Activated CD4-positive, alpha-beta T cell treated with anti-CD3 and anti-CD28 coated beads, Interleukin-10, Interleukin-2, amounts not matched to agents 100 ng/mL and 50 ng/mL, durations not matched to agents 16 hours and 8 hours (primary cell): ENCODE data around the gene AMH.

ENCODE experiments used
- DNase-seq: peaks from one replicate; pipeline ENCODE4 v3.0.0-alpha.2; 2020

AMH gene

GRCh38 chr19:2251106-2252054 lies 2.3 kb downstream of the AMH start:
- DNase-seq: no peak

DNA sequence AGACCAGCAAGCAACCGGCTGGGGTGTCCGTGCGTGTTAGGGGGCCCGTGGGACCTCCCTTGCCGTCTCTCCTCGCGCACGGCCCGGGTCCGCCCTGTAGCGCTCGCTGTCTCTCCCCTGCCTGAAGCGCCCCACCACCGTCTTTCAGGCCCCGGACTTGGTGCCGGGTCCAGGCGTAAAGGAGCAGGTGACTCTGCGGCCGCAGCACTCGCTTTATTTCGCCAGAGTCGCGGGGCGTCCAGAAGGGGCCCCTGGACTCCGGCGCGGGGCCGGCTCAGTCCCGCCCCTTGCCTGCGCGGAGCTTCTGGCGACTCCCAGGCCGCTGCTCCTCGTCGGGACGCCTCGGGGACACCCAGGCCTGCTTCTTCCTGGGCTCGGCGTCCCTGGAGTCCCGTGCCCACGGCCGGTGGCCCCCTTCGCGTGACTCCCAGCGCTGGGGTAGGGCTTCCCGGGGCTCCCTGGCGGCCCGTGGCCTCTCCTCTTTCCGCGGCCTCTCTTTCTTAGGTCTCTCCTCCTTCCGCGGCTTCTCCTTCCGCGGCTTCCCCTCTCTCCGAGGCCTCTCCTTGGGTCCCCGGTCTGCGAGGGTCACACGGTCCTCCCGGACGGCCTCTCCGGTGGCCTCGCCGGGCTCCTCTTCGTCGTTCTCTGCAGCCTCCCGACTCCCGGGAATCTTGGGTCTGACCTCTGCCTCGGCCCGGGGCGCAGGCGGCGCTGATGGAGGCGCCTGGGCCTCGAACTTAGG lies 3.1 kb downstream of the AMH start:
- no peak for DNase-seq

- no peak for DNase-seq
These were observed 3.6 kb downstream of the AMH start for GRCh38 chr19:2252797-2253105.

GRCh38 chr19:2253106-2254063 lies 4.3 kb downstream of the AMH start:
- peak; percentile 37 for DNase-seq

DNA sequence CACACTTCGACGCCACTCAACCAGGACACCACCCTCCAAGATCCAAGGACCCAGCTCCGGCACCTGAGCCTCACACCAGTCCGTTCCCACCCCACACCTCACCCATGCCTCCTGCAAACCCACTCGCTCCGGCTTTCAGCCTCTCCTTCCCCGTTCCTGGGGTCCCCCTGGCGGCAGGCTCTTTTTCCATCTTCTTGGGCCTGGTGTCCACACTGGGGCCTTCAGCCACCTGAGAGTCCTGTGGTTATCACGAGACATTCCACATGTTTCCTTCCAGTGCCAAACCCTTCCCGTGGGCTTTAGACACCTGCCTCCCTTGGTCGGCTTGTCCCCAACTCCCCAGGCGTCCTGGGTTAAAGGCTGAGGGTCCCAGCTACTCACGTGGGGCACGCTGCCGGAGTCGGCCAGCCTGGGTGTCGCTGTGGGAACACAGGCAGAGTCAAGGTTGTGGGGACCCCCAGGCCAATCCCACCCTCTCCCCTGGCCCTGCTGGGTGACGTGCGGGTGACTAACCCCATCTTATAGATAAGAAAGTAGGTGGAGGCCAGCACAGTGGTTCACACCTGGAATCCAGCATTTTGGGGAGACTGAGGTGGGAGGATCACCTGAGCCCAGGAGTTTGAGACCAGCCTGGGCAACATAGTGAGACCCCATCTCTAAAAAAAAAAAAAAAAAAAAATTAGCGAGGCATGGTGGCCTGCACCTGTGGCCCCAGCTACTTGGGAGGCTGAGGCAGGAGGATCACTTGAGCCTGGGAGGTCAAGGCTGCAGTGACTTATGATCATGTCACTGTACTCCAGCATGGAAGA lies 5.1 kb downstream of the AMH start:
- no peak for DNase-seq

DNA sequence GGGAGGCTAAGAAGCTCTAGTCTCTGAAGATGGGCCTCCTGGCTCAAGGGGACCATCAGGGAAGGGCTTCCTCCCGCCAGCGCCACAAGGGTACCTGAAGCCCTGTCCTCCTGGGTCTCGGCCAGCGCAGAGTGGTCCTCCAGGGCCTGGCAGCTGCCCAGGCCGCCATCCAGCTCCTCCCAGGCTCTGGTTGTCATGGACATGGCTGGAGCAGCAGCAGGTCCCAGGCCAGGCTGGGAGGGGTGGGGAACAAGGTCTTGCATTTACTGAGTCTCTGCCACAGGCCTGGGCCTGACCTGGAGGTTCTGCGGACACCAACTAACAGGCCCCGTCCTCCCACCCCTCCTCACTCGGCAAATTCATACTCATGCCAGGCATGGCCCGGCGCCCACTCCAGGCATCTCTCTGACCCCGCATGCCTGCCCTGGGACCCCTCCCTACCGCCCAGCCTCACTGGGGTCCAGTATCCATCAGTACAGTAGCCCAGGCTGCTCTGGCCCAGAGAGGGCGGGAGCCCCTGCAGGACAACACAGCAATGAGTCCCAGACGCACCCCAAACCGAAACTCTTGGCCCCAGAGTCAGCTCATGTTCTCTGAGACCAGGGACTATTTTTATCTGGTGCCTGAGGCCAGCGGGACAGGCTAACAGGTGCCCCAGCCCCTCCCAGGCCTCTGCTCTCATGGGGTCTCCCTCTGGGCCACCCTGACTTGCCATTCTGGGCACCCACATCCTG lies 6.2 kb downstream of the AMH start:
- DNase-seq: no peak

DNA sequence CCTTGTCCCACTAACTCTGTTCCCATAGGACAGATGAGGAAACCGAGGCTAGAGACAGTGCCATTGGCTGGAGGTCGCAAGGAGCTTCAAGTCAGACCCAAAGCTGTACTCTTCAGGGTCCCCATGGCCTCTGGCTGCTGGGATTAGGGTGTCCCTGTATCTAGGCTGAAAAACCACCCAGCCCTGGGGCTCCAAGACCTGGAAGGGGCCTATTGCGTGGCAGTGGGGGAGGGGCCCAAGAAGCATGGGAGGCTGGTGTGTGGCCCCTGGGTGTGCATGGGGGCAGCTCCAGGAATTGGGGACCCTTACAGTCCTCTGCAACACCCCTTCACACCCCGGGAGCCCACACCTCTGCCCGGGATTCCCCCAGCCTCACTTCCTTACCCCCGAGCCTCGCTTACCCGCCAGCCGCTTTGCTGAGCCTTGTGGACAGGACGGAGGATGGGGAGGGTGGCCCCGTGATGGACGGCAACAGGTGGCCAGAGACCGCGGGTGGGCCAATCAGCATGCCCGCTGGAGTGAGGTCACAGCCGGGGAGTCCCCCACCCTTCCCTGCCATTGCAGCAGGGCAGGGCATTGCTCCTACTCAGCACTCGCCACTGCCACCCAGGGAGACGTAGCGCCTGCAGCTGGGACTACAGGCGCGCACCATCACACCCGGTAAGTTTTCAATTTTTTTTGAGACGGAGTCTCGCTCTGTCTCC lies 7.0 kb downstream of the AMH start, which contains the start of gene JSRP1:
JSRP1 (minus strand) TSS at position 436 of the 704 bp plus-strand sequence. CDS start 1,103 bp downstream, outside the sequence.
- DNase-seq: no peak

DNA sequence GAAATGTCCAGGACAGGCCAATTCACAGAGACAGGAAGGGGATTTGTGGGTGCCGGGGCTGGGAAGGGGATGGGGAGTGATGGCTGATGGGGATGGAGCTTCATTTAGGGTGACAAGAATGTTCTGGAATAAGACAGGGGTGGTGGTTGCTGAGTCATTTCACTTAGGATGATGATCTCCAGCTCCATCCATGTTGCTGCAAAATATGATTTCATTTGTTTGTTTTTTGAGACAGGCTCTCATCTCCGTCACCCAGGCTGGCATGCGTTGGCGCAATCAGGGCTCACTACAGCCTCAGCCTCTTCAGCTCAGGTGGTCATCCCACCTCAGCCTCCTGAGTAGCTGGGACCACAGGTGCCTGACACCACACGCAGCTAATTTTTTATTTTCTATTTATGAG lies 10.2 kb downstream of the AMH start:
- no peak for DNase-seq

GRCh38 chr19:2260341-2260805 lies 11.2 kb downstream of the AMH start:
- DNase-seq: no peak

DNA sequence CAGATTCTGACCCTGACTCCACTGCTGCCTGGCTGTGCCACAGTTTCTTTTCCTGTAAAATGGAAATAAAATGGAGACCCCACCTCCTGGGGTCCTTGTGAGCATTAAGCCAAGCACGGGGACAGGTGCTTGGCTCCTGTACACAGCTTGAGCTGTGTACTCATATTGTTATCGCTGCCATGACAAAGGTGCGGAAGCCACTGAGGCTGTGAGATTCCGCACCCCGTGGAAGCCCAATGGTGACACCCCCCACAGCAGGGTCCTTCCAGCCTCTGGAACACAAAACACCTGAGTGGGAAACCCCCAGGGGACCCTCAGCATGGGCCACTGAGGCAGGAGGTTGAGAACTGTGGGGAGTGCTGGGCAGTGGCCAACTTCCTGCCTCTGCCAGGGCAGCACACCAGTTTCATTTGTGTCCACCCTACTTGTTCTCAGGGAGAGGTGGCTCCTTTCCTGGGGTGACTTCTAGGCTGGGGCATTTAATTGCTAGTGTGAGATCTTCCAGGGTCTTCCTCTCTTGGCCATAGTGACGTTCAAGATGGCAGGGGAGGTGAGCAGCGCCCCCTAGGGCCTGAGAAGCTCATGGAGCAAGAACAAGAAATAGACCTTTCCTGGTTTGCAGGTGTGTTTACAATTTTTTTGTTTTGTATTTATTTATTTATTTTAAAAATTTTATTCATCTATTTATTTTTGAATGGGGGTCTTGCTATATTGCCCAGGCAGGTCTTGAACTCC lies 12.5 kb downstream of the AMH start:
- peak; percentile 68 for DNase-seq

- no peak for DNase-seq
These were observed 17.3 kb downstream of the AMH start for GRCh38 chr19:2266183-2266993.

GRCh38 chr19:2268480-2268830 lies 19.3 kb downstream of the AMH start:
- DNase-seq: no peak

DNA sequence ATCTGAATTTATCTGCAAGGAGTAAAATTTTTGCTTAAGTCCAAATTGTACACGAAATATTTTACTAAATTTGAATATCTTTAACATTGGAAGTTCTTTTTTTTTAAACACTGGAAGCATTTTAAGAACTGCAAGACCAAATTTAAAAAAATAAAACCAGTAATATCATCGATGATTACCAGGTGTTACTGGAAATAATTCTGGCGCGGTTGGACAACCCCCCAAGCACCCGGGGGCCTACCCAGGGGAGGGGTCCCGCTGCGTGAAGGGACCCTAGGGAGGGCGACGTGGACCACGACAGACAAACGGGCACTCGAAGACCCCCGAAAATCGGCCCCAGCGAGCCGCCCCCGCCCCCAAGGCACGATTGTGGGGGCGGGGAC lies 19.7 kb downstream of the AMH start:
- no peak for DNase-seq

DNA sequence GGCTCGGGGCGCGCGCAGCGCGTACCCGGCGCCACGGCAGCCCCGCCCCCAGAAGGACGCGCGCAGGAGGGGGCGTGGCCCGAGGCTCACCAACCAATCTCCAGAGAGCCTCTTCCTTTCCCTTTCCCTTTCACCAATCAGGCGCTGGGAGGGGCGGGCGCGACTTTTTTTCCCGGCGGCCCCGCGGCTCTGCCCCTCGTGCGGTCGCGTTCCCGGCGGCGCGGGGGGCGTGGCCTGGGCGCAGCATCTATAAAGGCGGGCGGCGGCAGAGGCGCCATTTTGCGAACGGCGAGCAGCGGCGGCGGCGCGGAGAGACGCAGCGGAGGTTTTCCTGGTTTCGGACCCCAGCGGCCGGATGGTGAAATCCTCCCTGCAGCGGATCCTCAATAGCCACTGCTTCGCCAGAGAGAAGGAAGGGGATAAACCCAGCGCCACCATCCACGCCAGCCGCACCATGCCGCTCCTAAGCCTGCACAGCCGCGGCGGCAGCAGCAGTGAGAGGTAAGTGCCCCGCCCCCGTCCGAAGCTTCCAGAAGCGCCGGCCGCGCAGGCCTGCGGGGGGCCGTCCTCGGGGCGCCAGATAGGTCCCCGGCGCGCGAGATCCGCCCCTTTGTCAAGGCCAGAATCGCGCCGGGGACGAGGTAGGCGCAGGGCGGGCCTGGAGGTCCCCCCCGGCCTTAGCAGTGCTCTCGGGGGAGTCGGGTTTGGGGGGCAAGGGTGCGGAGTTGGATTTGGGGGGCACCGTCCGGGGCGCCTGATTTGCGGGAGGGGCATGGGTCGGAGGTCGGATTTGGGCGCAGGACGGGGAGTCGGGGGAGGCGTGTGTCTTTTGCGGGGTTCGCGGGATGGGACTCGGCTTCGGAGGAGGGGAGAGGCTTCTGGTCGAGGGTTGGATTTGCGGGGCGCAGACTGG lies 20.4 kb downstream of the AMH start:
- DNase-seq: peak; percentile 99

- peak; percentile 42 for DNase-seq
These were observed 21.0 kb downstream of the AMH start for GRCh38 chr19:2270157-2270422.

- DNase-seq: peak; percentile 77
These were observed 21.5 kb downstream of the AMH start for GRCh38 chr19:2270423-2271233.
